Astrocyte of the cerebellum (primary cell): ENCODE measurements around the gene IMMT.
"Not testable (repeated sequence)": the region's sequence is repeated elsewhere in the genome, so short reads cannot be mapped to it uniquely, and the experiment has no call there.

ENCODE experiments used
- DNase-seq: peaks from one replicate; pipeline ENCODE4 v3.0.0-alpha.2; 2011; ENCODE audit warnings: low read depth
- H3K4me3 ChIP-seq: 2 replicates; pipeline ENCODE4 v1.5.1; 2011; ENCODE audit warnings: mild to moderate bottlenecking, low read depth, low read length, moderate library complexity
- in situ Hi-C: cut with HindIII; loops from 2 replicates; pipeline ENCODE4 v1.10.0; 2017; ENCODE audit warnings: low sequenced_read_pairs
- TF ChIP-seq, protein P1 (sequence below): IDR thresholded peaks from 2 replicates; pipeline ENCODE4 v1.5.1; 2012; ENCODE audit warnings: low read length, low read depth, moderate library complexity, mild to moderate bottlenecking; ENCODE audit errors: missing control alignments

Gene IMMT

DNA sequence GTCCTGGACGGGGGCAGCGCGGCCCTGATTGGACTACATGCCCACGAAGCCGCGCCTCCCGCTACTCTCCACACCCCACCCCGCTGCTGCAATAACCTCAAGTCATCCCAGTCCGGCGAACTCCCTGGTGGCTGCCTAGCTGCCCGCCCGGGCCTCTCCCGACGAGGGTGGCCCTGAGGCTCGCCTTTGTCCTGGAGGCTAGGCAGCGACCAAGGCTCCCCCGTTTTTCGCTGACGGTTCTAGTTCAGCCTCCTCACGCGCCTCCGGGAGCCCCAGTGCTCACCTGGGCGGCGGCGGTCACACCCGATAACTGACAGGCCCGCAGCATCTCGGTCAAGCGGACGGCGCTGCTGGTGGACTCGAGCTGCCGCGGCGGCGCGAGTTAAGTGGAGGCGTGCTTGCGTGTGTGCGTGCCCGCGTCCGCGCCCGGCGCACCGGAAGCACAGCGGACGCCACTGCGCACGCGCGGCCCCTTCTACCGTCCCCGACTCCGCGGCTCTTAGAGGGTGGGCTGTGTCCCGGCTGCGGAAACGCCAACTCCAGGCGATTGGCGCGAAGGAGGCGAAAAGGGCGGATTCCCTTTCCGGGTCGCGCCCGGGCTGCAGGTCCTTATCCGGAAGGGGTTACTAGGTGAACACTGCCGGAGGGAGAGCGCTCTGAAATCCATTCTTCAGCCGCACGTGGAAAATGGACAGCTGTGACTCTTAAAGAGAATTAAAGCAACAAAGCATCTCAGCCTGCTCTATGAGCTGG lies at the start of gene IMMT:
Gene IMMT, minus strand, starts transcription at position 408 of the 753 bp plus-strand sequence. Its CDS starts 80 bp downstream, at position 328.
- in situ Hi-C loops = no loop called here
- peak within 1 kb of the TSS; percentile 96 for H3K4me3 ChIP-seq
- peak; percentile 86 for DNase-seq
- TF ChIP-seq, protein P1, sequence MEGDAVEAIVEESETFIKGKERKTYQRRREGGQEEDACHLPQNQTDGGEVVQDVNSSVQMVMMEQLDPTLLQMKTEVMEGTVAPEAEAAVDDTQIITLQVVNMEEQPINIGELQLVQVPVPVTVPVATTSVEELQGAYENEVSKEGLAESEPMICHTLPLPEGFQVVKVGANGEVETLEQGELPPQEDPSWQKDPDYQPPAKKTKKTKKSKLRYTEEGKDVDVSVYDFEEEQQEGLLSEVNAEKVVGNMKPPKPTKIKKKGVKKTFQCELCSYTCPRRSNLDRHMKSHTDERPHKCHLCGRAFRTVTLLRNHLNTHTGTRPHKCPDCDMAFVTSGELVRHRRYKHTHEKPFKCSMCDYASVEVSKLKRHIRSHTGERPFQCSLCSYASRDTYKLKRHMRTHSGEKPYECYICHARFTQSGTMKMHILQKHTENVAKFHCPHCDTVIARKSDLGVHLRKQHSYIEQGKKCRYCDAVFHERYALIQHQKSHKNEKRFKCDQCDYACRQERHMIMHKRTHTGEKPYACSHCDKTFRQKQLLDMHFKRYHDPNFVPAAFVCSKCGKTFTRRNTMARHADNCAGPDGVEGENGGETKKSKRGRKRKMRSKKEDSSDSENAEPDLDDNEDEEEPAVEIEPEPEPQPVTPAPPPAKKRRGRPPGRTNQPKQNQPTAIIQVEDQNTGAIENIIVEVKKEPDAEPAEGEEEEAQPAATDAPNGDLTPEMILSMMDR = no peak

DNA sequence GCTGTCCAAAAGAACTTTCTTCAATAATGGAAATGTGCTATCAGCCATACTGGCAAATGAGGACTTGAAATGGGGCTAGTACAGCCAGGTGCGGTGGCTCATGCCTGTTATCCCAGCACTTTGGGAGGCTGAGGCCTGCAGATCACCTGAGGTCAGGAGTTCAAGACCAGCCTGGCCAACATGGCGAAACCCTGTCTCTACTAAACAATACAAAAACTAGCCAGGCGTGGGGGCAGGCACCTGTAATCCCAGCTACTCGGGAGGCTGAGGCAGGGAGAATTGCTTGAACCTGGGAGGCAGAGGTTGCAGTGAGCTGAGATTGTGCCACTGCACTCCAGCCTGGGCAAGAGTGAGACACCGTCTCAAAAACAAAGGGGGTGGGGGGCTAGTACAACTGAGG lies 49.5 kb upstream of the IMMT start:
- in situ Hi-C loops, DNase-seq, H3K4me3 ChIP-seq: not testable (repeated sequence)

DNA sequence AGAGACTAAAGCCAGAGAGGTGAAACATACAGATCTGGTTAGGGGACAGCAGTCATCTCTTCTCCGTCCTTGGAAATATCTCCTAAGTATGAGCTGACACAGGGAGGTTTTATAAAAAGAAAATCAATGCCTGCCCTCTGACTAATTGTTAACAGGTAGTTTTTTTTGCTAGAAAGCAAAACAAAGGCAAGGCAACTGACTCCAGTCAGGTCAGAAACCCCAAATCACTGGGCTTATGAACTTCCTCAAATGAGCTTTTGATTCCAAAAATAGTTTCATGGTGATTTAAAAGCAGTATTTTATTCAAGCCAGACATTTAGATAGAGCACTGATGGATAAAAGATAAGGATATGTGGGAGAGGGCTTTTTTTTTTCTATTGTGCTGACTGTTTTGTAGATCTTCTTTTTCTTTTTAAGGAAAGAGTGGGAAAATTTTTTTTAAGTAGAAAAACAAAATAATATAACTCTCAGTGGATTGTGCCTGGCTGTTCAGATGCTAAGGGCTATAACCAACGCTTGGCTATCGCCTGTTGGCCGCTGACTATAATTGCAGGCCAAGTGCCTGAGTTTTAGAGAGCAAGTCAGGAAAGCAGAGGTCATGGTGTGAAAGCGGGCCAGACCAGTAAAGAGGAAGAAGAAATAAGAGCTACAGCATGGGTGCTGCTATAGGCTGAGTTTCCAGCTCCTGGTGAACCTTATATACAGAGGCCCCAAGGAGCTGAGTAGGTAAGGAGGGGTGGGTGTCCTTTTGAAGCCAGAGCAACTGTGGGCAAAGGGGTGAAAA lies 48.9 kb upstream of the IMMT start:
- DNase-seq = no peak
- H3K4me3 ChIP-seq = no peak overlapping the region
- in situ Hi-C loops = no loop called here
- TF ChIP-seq, protein P1 = peak; percentile 7

DNA sequence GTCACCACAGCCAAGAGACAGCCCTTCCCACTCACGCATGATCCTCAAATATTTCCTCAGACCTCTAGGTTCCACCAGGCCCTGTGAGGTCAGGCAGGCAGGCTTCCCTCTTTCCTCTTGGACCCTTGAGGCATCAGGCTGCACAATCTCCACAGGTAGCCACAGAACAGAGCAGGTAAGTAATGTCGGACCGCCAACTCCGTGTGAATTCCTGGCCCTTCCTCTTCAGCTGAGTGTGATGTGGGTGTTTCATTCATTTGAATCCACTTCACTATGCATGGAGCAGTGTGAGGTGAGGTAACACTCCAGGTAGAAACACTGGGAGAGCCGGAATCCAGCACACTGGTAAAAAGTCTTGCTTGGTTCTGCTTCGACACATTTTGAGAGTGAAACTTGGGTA lies 48.0 kb upstream of the IMMT start:
- TF ChIP-seq, protein P1 = no peak
- DNase-seq = no peak
- H3K4me3 ChIP-seq = no peak overlapping the region
- in situ Hi-C loops = no loop called here

DNA sequence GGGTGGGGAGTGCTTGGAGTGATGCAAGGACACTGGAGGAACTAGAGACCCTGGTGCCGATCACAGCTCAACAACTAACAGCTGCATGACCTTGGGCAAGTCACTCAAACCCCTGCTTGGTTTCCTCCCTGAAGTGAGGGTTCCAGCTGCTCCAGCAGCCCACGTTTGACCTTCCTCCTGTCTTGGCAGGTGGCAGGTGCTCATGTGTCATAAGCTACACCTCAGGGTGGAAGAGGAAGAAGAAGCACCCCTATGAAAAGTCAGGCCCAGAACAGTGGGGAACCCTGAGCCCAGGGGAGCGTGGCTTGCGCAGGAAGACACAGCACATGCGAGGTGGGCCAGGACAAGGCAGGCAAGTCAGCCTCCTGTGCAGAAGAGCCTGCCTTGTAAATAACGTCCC lies 46.3 kb upstream of the IMMT start:
- TF ChIP-seq, protein P1 = no peak
- no peak for DNase-seq
- in situ Hi-C loops = no loop called here
- no peak overlapping the region for H3K4me3 ChIP-seq

DNA sequence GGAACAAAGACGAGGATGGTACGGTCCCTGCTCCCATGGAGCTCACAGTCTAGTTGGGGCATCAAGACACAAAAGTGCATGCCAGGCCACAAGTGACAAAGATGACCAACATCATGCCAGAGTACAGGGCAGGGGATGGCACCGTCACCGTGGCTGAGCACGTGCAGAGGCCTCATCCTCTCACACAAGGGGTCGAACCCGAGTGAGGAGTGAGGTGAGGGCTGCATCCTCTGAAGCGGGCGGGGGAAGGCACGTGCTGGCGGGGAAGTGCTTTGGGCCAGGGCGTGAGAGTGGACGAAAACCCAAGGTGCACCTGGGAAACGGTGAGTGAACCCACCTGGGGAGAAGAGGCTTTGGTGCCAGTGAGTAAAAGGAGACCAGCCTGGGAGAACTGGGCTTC lies 45.0 kb upstream of the IMMT start:
- in situ Hi-C loops = no loop called here
- H3K4me3 ChIP-seq = no peak overlapping the region
- no peak for DNase-seq
- TF ChIP-seq, protein P1 = no peak

DNA sequence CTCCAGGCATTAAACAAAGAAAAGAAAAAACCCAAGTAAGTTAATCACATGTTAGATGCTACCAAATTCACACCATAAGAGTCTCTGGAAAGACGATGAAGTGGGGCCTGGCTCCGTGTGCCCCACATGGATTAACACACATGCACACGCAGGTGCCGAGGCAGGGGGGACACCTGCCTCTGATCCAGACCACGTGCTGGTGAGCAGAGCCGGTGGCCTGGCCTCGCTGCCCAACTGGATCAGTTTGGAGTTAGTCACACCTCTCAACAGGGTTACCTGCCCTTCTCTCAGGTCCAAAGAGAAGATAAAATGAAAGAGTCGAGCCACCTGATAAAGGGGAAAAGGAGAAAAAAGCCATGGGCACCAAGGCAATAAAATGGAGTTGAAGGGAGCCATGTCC lies 44.5 kb upstream of the IMMT start:
- in situ Hi-C loops = no loop called here
- H3K4me3 ChIP-seq = no peak overlapping the region
- no peak for DNase-seq
- TF ChIP-seq, protein P1 = no peak
